ENCODE measurements around the gene MYO5B. TPM values are rescaled to one million over a fixed set of nuclear protein-coding genes. Genes with fewer than 3 reads are reported as not detected.

Gene MYO5B
- total RNA-seq, 4 donors from 2014 or later = 2.0 to 13.9 (median 5.3) TPM

DNA sequence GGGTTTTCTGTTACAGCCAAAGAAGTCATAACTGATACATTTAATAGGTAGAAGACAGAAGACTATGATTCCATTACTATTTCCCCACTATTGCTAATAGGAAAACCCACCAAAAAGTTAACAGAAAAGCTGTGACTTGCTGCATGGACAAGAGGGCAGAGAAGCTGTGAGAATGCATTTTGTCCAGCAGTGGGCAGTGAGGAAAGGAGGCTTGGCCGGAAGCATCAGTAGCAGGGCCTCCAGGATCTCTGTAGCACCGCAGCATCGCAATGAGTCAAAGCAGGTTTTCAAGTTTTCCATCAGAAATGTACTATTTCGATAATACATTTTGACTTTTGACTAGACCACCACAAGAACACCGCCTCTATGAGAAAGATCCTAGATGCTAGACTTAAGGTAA, 24.9 kb downstream of the MYO5B start:
- no peak overlapping the region for H3K4me3 ChIP-seq
- H3K36me3 ChIP-seq = no peaks in the 10 kb centered on the region
- H3K27ac ChIP-seq (replicated peaks in 1 of 4) = no peak overlapping the region
- DNase-seq (ENCODE audit: extremely low spot score) = no peak
- H3K4me1 ChIP-seq = no peaks in the 10 kb centered on the region
- TF ChIP-seq, protein P1, sequence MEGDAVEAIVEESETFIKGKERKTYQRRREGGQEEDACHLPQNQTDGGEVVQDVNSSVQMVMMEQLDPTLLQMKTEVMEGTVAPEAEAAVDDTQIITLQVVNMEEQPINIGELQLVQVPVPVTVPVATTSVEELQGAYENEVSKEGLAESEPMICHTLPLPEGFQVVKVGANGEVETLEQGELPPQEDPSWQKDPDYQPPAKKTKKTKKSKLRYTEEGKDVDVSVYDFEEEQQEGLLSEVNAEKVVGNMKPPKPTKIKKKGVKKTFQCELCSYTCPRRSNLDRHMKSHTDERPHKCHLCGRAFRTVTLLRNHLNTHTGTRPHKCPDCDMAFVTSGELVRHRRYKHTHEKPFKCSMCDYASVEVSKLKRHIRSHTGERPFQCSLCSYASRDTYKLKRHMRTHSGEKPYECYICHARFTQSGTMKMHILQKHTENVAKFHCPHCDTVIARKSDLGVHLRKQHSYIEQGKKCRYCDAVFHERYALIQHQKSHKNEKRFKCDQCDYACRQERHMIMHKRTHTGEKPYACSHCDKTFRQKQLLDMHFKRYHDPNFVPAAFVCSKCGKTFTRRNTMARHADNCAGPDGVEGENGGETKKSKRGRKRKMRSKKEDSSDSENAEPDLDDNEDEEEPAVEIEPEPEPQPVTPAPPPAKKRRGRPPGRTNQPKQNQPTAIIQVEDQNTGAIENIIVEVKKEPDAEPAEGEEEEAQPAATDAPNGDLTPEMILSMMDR (IDR thresholded peaks at IDR 0.05) = no peak
- TF ChIP-seq EP300 (IDR thresholded peaks at IDR 0.05) = no peak
- no peak for TF ChIP-seq POLR2AphosphoS5 (IDR thresholded peaks at IDR 0.05)
- TF ChIP-seq POLR2A (IDR thresholded peaks at IDR 0.05; ENCODE audit: low read depth) = no peak
- 85% methylated on average over 5 of the region's 5 CpGs for WGBS
- peaks cover 0 to 7% (median 0%) of the 10 kb centered on the region in 4 donors for H3K27me3 ChIP-seq
- intact Hi-C loops (cut with DNase I) = no loop called here
- no peaks in the 10 kb centered on the region for H3K9me3 ChIP-seq

DNA sequence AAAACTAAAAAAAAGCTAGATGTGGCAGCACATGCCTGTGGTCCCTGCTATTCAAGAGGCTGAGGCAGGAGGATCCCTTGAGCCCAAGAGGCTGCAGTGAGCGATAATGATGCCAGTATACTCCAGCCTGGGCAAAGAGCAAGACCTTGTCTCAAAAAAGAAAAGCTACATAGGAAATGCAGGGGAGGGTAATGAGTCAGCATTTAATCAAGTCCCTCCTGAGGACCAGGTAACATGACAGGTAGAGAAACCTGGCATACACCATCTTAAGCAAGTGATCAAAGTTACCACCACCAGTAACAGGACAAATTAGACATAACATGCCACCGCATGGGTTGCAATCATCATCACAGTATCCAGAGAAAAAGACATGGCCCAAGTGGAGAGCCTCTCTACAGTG, 25.8 kb downstream of the MYO5B start:
- TF ChIP-seq POLR2AphosphoS5 (IDR thresholded peaks at IDR 0.05) = no peak
- TF ChIP-seq, protein P1 (IDR thresholded peaks at IDR 0.05) = no peak
- TF ChIP-seq POLR2A (IDR thresholded peaks at IDR 0.05; ENCODE audit: low read depth) = no peak
- TF ChIP-seq EP300 (IDR thresholded peaks at IDR 0.05) = no peak
- H3K27ac ChIP-seq (replicated peaks in 1 of 4) = no peak overlapping the region
- intact Hi-C loops (cut with DNase I) = no loop called here
- peaks cover 0 to 4% (median 0%) of the 10 kb centered on the region in 4 donors for H3K27me3 ChIP-seq
- no peaks in the 10 kb centered on the region for H3K4me1 ChIP-seq
- H3K36me3 ChIP-seq = no peaks in the 10 kb centered on the region
- no peak overlapping the region for H3K4me3 ChIP-seq
- no peaks in the 10 kb centered on the region for H3K9me3 ChIP-seq
- 100% methylated on average over 2 of the region's 2 CpGs for WGBS
- DNase-seq (ENCODE audit: extremely low spot score) = no peak

DNA sequence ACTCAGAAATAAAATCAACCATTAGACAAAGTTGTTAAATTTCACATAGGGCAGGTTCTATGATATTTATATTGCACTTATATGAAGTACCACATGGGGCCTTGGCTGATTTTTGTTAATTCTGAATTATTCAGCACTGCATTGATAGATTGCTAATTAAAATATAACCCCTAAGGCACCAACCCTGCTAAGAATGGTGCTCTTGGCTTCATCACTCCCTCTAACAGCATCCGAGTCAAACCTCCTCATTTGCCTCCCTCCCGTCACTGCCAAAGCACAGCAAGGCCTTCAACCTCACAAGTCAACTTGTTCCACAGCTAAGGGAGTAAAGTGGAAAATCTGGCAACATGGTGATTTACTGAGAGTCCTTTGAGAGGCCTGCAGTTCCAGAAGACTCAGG, 27.0 kb downstream of the MYO5B start:
- no peaks in the 10 kb centered on the region for H3K9me3 ChIP-seq
- no peak overlapping the region for H3K4me3 ChIP-seq
- TF ChIP-seq POLR2AphosphoS5 (IDR thresholded peaks at IDR 0.05) = no peak
- no peak for TF ChIP-seq EP300 (IDR thresholded peaks at IDR 0.05)
- TF ChIP-seq POLR2A (IDR thresholded peaks at IDR 0.05; ENCODE audit: low read depth) = no peak
- TF ChIP-seq, protein P1 (IDR thresholded peaks at IDR 0.05) = no peak
- H3K27ac ChIP-seq (replicated peaks in 1 of 4) = no peak overlapping the region
- no peaks in the 10 kb centered on the region for H3K4me1 ChIP-seq
- intact Hi-C loops (cut with DNase I) = no loop called here
- H3K36me3 ChIP-seq = no peaks in the 10 kb centered on the region
- H3K27me3 ChIP-seq = peaks cover 0 to 7% (median 0%) of the 10 kb centered on the region in 4 donors
- WGBS = 89% methylated on average over 2 of the region's 2 CpGs
- DNase-seq (ENCODE audit: extremely low spot score) = no peak

DNA sequence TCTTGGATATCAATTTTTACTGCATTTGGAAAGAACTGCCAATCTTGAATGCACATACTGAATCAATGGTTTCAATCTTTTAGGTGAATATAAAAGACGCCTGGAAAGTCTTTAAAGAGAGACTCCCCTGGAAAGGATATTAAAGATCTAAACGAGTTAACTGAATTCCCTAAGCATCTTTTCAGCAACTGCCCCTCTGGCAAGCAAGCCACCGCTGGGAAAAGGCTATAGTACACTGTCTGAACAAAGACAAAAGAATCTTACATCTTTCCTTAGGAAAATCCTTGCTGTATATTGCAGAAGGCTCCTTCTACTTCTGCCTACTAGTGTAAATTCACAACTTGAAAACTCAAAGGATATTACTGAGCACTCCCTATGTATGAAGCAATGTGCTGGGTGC, 28.0 kb downstream of the MYO5B start:
- WGBS = 73% methylated on average over 3 of the region's 3 CpGs
- intact Hi-C loops (cut with DNase I) = no loop called here

More for the DNA sequence above, 28.0 kb downstream of the MYO5B start:
- Histone ChIP-seq H3K36me3 (no peaks in the 10 kb centered on the region), H3K4me3 (no peak overlapping the region), H3K4me1 (no peaks in the 10 kb centered on the region), H3K27ac (replicated peaks in 1 of 4) (no peak overlapping the region), H3K27me3 (peaks cover 0 to 16% (median 0%) of the 10 kb centered on the region in 4 donors), H3K9me3 (no peaks in the 10 kb centered on the region)
- no peak for TF ChIP-seq EP300 (IDR thresholded peaks at IDR 0.05)
- no peak for TF ChIP-seq POLR2A (IDR thresholded peaks at IDR 0.05; ENCODE audit: low read depth)
- TF ChIP-seq, protein P1 (IDR thresholded peaks at IDR 0.05) = no peak
- TF ChIP-seq POLR2AphosphoS5 (IDR thresholded peaks at IDR 0.05) = no peak
- DNase-seq (ENCODE audit: extremely low spot score) = no peak

Measured in esophagus muscularis mucosa (tissue), 4 donors.